K562 (cell line): ENCODE results near the gene FIBP. TPM values are rescaled to one million over a fixed set of nuclear protein-coding genes. Genes with fewer than 3 reads are reported as not detected.

ENCODE experiments used
- ATAC-seq: fragments of 200-7000 bp; cut with Tn5 transposase; 3 replicates; pipeline ENCODE4 v1.9.1; 2020; ENCODE audit warnings: moderate library complexity
- BruUV-seq: library from RNA; stranded (reverse); fragments of 400-500 nt; replicated peaks from 2 replicates; lab custom pipeline; 2021; lab: Mats Ljungman, UMichigan
- CTCF ChIA-PET: fragments of 300-600 bp; formaldehyde crosslinking; extraction: SDS; loops from one replicate; lab custom pipeline; 2021; ENCODE audit warnings: low intra/inter-chr PET ratio; lab: Yijun Ruan, JAX
- POLR2A ChIA-PET: fragments of 300-600, 350-650 bp; sonication (Branson Sonifier 250); formaldehyde crosslinking; extraction: SDS; loops from one replicate; lab custom pipeline; 2021; ENCODE audit warnings: antibody characterized with exemption, inconsistent platforms; lab: Yijun Ruan, JAX
- DNase-seq, 4 experiments: peaks; one replicate each; pipeline versions ENCODE4 v3.0.0 to v3.0.0-alpha.2; 2011 to 2018; ENCODE audit warnings: low spot score in 3 of 4, mixed read lengths in 3 of 4; ENCODE audit errors: extremely low read depth in 1 of 4
- FAIRE-seq: peaks from 2 replicates; lab custom pipeline; 2011; peaks lifted over from hg19 to GRCh38; lab: Jason Lieb, UNC
- H2AFZ ChIP-seq: 2 replicates; pipeline ENCODE4 v1.6.0; 2011; ENCODE audit warnings: low read depth, low read length, control low read depth, inconsistent platforms
- H3K27ac ChIP-seq: fragments of 200-600 bp; 3 replicates; pipeline ENCODE4 v1.8.0; 2011; ENCODE audit warnings: low read depth, mild to moderate bottlenecking, control low read depth, inconsistent platforms, low read length, moderate library complexity, mixed read lengths; ENCODE audit errors: extremely low read depth
- H3K27me3 ChIP-seq, 2 experiments: fragments of 300-600 bp in 1 of 2; 2 replicates in 1 of 2; 3 replicates in 1 of 2; pipeline versions ENCODE4 v1.6.0 to v1.8.0; 2011; ENCODE audit warnings: inconsistent platforms in 2 of 2, low read length in 2 of 2, mild to moderate bottlenecking in 1 of 2, mixed read lengths in 1 of 2, moderate library complexity in 1 of 2; ENCODE audit not compliant: control insufficient read depth in 2 of 2, insufficient read depth in 2 of 2
- H3K36me3 ChIP-seq: fragments of 300-600 bp; 3 replicates; pipeline ENCODE4 v1.8.0; 2011; ENCODE audit warnings: mild to moderate bottlenecking, low read length, inconsistent platforms; ENCODE audit not compliant: control insufficient read depth, insufficient read depth
- H3K4me1 ChIP-seq, 2 experiments: fragments of 200-600 bp in 1 of 2; replicated peaks in 1 of 2; 2 replicates in 1 of 2; 3 replicates in 1 of 2; pipeline versions ENCODE4 v1.5.1 to v1.8.0; 2011; ENCODE audit warnings: inconsistent platforms in 2 of 2, low read length in 2 of 2, mild to moderate bottlenecking in 1 of 2, mixed read lengths in 1 of 2, moderate library complexity in 1 of 2; ENCODE audit not compliant: control insufficient read depth in 2 of 2, insufficient read depth in 2 of 2
- H3K4me2 ChIP-seq: 2 replicates; pipeline ENCODE4 v1.6.1; 2011; ENCODE audit warnings: low read length, control low read depth, inconsistent platforms, mixed read lengths; ENCODE audit not compliant: insufficient read depth
- H3K4me3 ChIP-seq: fragments of 200-600 bp; sonication (generic), shearing (Covaris generic); 2 replicates; pipeline ENCODE4 v1.5.1; 2016; ENCODE audit warnings: control low read depth, inconsistent platforms
- H3K79me2 ChIP-seq: fragments of 200-600 bp; 3 replicates; pipeline ENCODE4 v1.8.0; 2011; ENCODE audit warnings: low read length, inconsistent platforms; ENCODE audit not compliant: control insufficient read depth, insufficient read depth
- H3K9ac ChIP-seq, 2 experiments: 2 replicates each; pipeline versions ENCODE4 v1.6.0 to v1.6.1; 2011; ENCODE audit warnings: low read depth in 2 of 2, low read length in 2 of 2, control low read depth in 1 of 2, inconsistent platforms in 1 of 2, mild to moderate bottlenecking in 1 of 2, mixed read lengths in 1 of 2; ENCODE audit not compliant: insufficient read depth in 1 of 2
- H3K9me1 ChIP-seq: one replicate; pipeline ENCODE4 v1.6.0; 2011; ENCODE audit warnings: inconsistent platforms, mild to moderate bottlenecking, low read length, moderate library complexity; ENCODE audit not compliant: control insufficient read depth, insufficient read depth
- H3K9me3 ChIP-seq: replicated peaks from 2 replicates; pipeline ENCODE4 v1.5.1; 2011; ENCODE audit warnings: low read depth, low read length, inconsistent platforms; ENCODE audit not compliant: control insufficient read depth, insufficient read depth
- H4K20me1 ChIP-seq: replicated peaks from 2 replicates; pipeline ENCODE4 v1.6.1; 2011; ENCODE audit warnings: low read length, inconsistent platforms, mixed read lengths; ENCODE audit not compliant: control insufficient read depth, insufficient read depth
- HOXB6 ChIP-seq: fragments of 250-450 bp; sonication (Bioruptor Pico); IDR thresholded peaks from 2 replicates; pipeline ENCODE4 v1.5.1; 2022; ENCODE audit warnings: mild to moderate bottlenecking, borderline replicate concordance
- POLR2G ChIP-seq: fragments of 200-400 bp; formaldehyde crosslinking; IDR thresholded peaks from 2 replicates; pipeline ENCODE4 v1.6.1; 2017; ENCODE audit warnings: low read depth, mild to moderate bottlenecking, antibody characterized with exemption, low read length, moderate library complexity
- PYGO2 ChIP-seq: fragments of 450-650 bp; IDR thresholded peaks from 2 replicates; pipeline ENCODE4 v1.6.1; 2016; ENCODE audit warnings: mild to moderate bottlenecking, missing genetic modification characterization, moderate library complexity, missing compliant biosample characterization
- ZFP36 ChIP-seq: fragments of 150-350 bp; IDR thresholded peaks from 2 replicates; pipeline ENCODE4 v1.6.1; 2018; ENCODE audit warnings: low read length, low read depth; ENCODE audit not compliant: partially characterized antibody
- WGBS: fragments of 100-300 bp; shearing (Covaris generic); methylation state at CpG from one replicate; pipeline ENCODE4 v1.1.6; 2016; ENCODE audit warnings: low coverage, mixed read lengths; ENCODE audit not compliant: insufficient coverage; ENCODE audit errors: missing lambda C conversion rate; 5-methylcytosine and 5-hydroxymethylcytosine counted together
- in situ Hi-C: fragments of 300-500 bp; cut with MboI; formaldehyde crosslinking; loops from 4 replicates; pipeline ENCODE4 v1.15.0; 2018; ENCODE audit warnings: inconsistent platforms, mixed read lengths
- intact Hi-C: fragments of 100-400 bp; cut with micrococcal nuclease; formaldehyde crosslinking; loops from 2 replicates; pipeline ENCODE4 v1.14.2; 2022
- polyA plus RNA-seq, 8 experiments: library from polyadenylated mRNA; depleted of rRNA in 4 of 8; stranded (reverse) in 5 of 8; unstranded in 3 of 8; fragments of >200 nt; fragmentation: Nextera tagmentation in 2 of 8; fragmentation: Illumina TruSeq in 1 of 8; extraction: Ambion mirVana in 2 of 8; extraction: Trizol in 1 of 8; gene quantifications; 2 replicates each; pipeline versions ENCODE4 v1.2.1 to v1.2.3, GENCODE V29; 2011 to 2014; ENCODE audit warnings: inconsistent platforms in 1 of 8, missing spikeins in 1 of 8
- total RNA-seq, 7 experiments: library from RNA; depleted of rRNA in 6 of 7; stranded (reverse); fragments of >200 nt in 6 of 7; fragmentation: Illumina TruSeq in 2 of 7; extraction: Trizol in 2 of 7; gene quantifications; 2 replicates each; pipeline versions ENCODE4 v1.2.1 to v1.2.3, GENCODE V29; 2011 to 2021; ENCODE audit warnings: low replicate concordance in 1 of 7
- TF ChIP-seq, protein P1 (sequence below): fragments of 450-650 bp; IDR thresholded peaks from 2 replicates; pipeline ENCODE4 v1.6.1; 2017; ENCODE audit warnings: mild to moderate bottlenecking, moderate library complexity

The FIBP gene
- total and polyA plus RNA-seq, 9 of the 15 experiments (the other 6 are each of a cell fraction or from before 2014, with no cell fraction given), result 41.2 to 79.2 (median 48.6) TPM

GRCh38 chr11:65880844-65881421 lies 7.3 kb downstream of the FIBP start:
- H3K4me2 ChIP-seq, result no peak overlapping the region
- TF ChIP-seq PYGO2 (tag) (no peak), HOXB6 (CRISPR knock-in tag) (no peak), ZFP36 (no peak), POLR2G (peak; percentile 51)
- TF ChIP-seq, protein P1, sequence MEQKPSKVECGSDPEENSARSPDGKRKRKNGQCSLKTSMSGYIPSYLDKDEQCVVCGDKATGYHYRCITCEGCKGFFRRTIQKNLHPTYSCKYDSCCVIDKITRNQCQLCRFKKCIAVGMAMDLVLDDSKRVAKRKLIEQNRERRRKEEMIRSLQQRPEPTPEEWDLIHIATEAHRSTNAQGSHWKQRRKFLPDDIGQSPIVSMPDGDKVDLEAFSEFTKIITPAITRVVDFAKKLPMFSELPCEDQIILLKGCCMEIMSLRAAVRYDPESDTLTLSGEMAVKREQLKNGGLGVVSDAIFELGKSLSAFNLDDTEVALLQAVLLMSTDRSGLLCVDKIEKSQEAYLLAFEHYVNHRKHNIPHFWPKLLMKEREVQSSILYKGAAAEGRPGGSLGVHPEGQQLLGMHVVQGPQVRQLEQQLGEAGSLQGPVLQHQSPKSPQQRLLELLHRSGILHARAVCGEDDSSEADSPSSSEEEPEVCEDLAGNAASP, result no peak
- TF ChIP-seq, all 486 proteins: peak for 1
- DNase-seq (no peak), FAIRE-seq (no peak), ATAC-seq (no peak)
- 65% methylated on average over 7 of the region's 7 CpGs for WGBS
- Histone ChIP-seq H3K36me3 (peaks cover 38% of the 10 kb centered on the region), H3K27ac (no peak overlapping the region), H3K4me1 (peaks cover 0 to 24% of the 10 kb centered on the region in 2 experiments; a peak in 3 of 5 replicates), H3K9ac (peak overlapping the region in 1 of 2 experiments; percentile 55; a peak in 2 of 4 replicates), H2AFZ (no peak overlapping the region), H3K9me3 (no peaks in the 10 kb centered on the region), H3K4me3 (no peak overlapping the region), H4K20me1 (peaks cover 3% of the 10 kb centered on the region; the same call in 1 of the 2 replicates), H3K9me1 (no peaks in the 10 kb centered on the region), H3K79me2 (no peaks in the 10 kb centered on the region), H3K27me3 (no peaks in the 10 kb centered on the region)
- no TSS peak for BruUV-seq
- ChIA-PET POLR2A (interaction anchor here (1.5 to 14.4 kb wide), 6 partner anchors 8 to 21 kb away, joined by 6 to 147 read pairs (median 7); partner anchors contain the start of genes CCDC85B, FIBP and MUS81), CTCF (no interaction called here)
- intact Hi-C loops (no loop called here), in situ Hi-C loops (loop anchor here (5.0 kb wide), 1 partner anchor 106 kb away; no protein-coding TSS in a partner anchor)
